IPS-NIHi11 (cell line): ENCODE measurements around the gene LUC7L3.
A peak's percentile ranks its signal among the peaks of the same experiment; 100 is the strongest.
"Not testable (repeated sequence)": the region's sequence is repeated elsewhere in the genome, so short reads cannot be mapped to it uniquely, and the experiment has no call there.

Source experiments
- DNase-seq: peaks from one replicate; pipeline ENCODE4 v3.0.0; 2012; ENCODE audit warnings: mixed read lengths, low spot score

The LUC7L3 gene, protein sequence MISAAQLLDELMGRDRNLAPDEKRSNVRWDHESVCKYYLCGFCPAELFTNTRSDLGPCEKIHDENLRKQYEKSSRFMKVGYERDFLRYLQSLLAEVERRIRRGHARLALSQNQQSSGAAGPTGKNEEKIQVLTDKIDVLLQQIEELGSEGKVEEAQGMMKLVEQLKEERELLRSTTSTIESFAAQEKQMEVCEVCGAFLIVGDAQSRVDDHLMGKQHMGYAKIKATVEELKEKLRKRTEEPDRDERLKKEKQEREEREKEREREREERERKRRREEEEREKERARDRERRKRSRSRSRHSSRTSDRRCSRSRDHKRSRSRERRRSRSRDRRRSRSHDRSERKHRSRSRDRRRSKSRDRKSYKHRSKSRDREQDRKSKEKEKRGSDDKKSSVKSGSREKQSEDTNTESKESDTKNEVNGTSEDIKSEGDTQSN

GRCh38 chr17:50719144-50719923 is at the start of gene LUC7L3:
TSS of gene LUC7L3 (plus strand) at chr17:50719603. CDS start at chr17:50719733, 130 bp downstream.
- DNase-seq: peak; percentile 99

- DNase-seq: no peak
Observed at GRCh38 chr17:50672071-50672470, 47.3 kb upstream of the LUC7L3 start.

- DNase-seq: no peak
Observed at GRCh38 chr17:50672831-50673551, 46.4 kb upstream of the LUC7L3 start.

GRCh38 chr17:50675190-50675589 is 44.2 kb upstream of the LUC7L3 start:
- DNase-seq: no peak

DNA sequence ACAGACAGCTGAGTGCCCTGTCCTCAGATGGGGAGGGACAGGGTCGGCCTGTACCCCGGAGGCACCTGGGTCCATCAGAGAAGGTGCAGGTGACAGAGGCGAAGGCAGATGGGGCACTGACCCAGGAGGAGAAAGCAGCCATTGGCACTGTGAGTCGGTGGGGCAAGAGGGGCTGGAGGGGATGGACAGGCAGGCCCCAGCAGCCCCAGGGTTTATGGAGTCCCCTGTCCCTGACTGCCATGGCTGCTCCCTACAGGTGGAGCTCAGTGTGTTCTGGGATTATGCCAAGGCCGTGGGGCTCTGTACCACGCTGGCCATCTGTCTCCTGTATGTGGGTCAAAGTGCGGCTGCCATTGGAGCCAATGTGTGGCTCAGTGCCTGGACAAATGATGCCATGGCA is 43.8 kb upstream of the LUC7L3 start:
- DNase-seq: no peak

DNA sequence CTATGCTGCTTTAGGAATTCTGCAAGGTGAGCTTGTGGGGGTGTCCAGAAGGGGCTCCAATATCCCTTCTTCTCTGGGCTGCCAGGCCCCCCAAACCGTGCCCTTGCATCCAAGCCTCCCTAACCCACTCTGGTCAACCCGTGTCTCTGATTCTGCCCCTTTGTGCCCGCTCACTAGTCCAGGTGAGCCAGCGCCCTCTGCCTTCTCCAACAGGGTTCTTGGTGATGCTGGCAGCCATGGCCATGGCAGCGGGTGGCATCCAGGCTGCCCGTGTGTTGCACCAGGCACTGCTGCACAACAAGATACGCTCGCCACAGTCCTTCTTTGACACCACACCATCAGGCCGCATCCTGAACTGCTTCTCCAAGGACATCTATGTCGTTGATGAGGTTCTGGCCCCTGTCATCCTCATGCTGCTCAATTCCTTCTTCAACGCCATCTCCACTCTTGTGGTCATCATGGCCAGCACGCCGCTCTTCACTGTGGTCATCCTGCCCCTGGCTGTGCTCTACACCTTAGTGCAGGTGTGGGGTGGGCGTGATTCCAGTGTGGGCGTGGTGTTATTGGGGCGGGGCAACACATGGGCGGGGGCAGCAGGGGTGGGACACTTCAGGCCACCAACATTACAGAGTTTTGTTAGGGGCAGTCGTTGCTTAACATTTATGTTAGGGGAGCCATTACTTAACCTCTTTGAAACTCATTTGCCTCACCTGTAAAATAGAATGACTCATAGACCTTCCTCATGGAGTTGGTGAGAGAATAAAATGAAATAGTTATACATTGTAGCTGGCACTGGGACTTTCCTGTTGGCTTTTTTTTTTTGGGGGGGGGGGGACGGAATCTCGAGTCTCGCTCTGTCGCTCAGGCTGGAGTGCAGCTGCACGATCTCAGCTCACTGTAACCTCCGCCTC is 43.1 kb upstream of the LUC7L3 start:
- DNase-seq: no peak

- no peak for DNase-seq
Observed at GRCh38 chr17:50677851-50678375, 41.5 kb upstream of the LUC7L3 start.

DNA sequence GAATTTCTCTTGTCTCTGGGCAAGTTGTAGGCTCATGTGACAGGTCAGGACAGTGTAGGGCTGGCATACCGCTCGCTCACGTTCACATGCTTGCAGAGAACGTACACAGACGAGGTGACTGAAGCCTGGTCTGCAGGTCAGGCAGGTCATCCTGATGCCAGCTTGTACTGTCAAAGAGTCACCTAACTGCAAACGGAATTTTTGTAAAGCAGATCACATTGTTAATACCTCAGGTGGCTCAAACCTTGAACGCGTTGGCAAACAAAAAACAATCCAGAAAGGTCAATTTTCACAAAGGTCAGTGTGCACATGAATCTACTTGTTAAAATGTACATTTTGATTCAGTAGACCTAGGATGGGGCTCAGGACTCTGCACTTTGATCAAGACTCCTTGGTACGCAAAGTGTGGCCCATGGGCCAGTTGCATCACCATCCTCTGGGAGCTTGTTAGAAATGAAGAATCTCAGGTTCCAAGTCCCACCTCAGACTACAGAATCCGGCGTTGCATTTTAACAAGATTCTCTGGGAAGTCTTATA is 40.3 kb upstream of the LUC7L3 start:
- no peak for DNase-seq

DNA sequence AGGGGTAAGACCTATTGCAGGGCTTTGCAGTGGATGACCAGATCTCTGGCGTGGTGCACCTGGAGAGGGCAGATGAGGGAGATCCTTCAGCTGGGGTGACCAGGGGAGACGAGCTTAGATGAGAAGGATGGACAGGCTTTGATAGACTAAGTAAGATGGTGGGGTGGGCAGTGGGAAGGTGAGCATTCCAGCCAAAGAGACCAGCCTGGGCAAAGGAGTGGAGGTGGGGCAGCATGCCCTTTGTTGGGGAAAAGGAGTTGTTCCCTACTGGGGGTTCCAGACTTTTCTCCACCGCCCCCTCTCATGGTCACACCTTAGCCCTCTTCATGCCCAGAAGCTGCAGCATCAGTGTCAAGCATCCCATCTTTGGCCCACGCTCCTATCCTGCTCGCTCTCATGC is 39.3 kb upstream of the LUC7L3 start:
- no peak for DNase-seq

DNA sequence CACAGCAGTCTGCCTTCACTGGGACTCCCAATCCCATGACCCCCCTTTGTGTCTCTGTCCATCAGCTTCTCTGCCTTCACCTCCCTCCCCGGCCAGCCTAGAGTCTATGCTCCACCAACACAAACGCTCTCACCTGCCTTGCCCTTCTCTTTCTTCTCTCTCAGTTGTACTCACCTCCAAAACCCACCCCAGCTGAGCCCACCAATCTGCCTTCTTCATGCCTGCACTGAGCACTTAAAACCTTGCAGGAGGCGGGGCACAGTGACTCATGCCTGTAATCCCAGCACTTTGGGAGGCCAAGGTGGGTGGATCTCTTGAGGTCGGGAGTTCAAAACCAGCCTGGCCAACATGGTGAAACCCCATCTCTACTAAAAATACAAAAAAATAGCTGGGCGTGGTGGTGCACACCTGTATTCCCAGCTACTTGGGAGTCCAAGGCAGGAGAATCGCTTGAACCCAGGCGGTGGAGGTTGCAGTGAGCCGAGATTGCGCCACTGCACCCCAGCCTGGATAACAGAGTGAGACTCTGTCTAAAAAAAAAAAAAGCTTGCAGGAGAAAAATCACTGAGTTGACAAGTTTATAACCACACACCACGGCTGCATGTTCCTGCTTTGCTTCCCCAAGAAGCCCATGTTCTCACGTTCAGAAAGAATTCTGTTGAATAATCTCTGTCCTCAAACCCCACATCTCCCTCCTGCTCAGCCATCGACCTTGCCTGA is 38.7 kb upstream of the LUC7L3 start:
- not testable (repeated sequence) for DNase-seq

- peak; percentile 55 for DNase-seq
Observed at GRCh38 chr17:50681263-50682200, 37.9 kb upstream of the LUC7L3 start.

GRCh38 chr17:50682441-50682840 is 37.0 kb upstream of the LUC7L3 start:
- no peak for DNase-seq

DNA sequence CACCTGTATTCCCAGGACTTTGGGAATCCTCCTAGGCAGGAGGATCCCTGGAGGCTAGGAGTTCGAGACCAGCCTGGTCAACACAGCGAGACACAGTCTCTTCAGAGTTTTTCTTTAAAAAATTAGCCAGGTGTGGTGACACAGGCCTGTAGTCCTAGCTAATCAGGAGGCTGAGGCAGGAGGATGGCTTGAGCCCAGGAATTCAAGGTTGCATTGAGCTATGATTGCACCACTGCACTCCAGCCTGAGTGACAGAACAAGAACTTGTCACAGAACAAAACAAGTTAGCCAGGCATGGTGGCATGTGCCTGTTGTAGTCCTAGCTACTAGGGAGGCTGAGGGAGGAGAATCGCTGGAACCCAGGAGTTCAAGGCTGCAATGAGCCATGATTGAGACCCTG is 36.5 kb upstream of the LUC7L3 start:
- no peak for DNase-seq

GRCh38 chr17:50683434-50684287 is 35.7 kb upstream of the LUC7L3 start:
- no peak for DNase-seq

- no peak for DNase-seq
Observed at GRCh38 chr17:50684288-50684611, 35.2 kb upstream of the LUC7L3 start.

DNA sequence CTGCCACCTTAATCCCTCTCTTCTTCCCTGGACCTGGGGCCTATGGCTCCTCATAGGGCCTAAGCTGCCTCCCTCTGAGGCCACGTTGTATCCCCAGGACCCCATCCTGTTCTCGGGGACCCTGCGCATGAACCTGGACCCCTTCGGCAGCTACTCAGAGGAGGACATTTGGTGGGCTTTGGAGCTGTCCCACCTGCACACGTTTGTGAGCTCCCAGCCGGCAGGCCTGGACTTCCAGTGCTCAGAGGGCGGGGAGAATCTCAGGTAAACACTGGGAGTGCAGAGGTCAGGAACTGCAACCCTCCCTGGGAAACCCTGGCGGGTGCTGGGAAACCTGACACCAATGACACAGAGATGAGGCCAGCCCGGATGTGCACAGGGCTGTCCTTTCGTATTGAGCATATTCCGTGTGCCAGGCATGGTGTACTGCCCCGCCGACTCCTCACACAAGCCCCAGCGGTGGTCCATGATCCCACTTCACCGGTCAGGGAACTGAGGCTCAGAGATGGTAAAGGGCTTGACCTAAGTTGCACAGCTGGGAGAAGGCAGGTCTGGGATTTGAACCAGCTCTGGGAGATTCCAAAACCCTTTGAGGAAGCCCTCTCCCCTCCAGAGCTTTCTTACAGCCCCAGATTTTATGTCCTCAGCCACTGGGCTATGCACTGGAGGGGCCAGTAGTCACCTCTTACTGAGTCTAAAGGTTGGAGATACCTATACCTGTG is 34.6 kb upstream of the LUC7L3 start:
- peak; percentile 73 for DNase-seq

DNA sequence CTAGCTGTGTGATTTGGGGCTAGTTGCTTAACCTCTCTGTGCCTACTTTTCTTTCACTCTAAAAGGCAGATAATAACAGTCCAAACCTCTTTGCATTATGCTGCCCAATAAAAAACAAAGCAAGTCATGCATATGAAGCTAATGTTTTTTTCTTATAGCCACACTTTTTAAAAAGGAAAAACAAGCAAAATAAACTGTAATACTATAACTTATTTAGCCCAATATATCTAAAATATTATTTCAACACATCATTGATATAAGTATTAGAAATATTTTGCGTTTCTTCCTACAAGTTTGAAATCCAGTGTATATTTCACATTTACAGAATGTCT is 34.1 kb upstream of the LUC7L3 start:
- no peak for DNase-seq
